KOPT-K1 (cell line): ENCODE results near the gene PDE5A.
"Not testable (repeated sequence)": the region's sequence is repeated elsewhere in the genome, so short reads cannot be mapped to it uniquely, and the experiment has no call there.

Source experiments
- H3K27ac ChIP-seq: fragments of 200-600 bp; sonication (generic); 2 replicates; pipeline ENCODE4 v1.5.1; 2016; ENCODE audit warnings: antibody characterized with exemption, mild to moderate bottlenecking, low read depth, low read length; ENCODE audit not compliant: poor library complexity, severe bottlenecking
- H3K36me3 ChIP-seq: fragments of 200-600 bp; sonication (generic); 2 replicates; pipeline ENCODE4 v1.5.1; 2017; ENCODE audit warnings: antibody characterized with exemption, mild to moderate bottlenecking, low read length, moderate library complexity; ENCODE audit not compliant: insufficient read depth
- H3K9me3 ChIP-seq: fragments of 200-600 bp; sonication (generic); 2 replicates; pipeline ENCODE4 v1.5.1; 2017; ENCODE audit warnings: antibody characterized with exemption, low read length, mild to moderate bottlenecking; ENCODE audit not compliant: insufficient read depth, poor library complexity, severe bottlenecking

Gene PDE5A

GRCh38 chr4:119628281-119629141 is at the start of gene PDE5A:
PDE5A (minus strand) TSS chr4:119628804; CDS start chr4:119628671, 133 bp downstream.
- H3K27ac ChIP-seq, result no peak within 1 kb of the TSS
- no peaks in the 10 kb centered on the region for H3K9me3 ChIP-seq
- H3K36me3 ChIP-seq, result no peaks in the 10 kb centered on the region

DNA sequence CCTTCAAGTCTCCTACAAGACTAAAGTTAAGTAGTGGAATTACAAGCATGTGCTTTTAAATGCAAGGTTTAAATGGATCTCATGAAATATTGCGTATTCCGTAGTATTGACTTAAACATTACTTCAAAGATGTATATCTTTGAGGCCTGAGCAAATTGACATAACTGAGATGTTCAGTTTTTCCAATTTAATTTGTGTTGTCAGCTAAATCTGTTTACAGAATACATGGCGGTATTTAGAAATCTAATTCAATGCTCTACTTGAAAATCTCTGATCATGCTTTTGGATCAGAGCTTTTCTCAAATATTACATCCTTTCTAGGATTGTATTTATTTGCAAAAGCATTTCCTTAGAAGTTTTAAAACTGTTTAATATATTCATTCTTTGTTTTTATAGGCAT is 47.5 kb upstream of the PDE5A start:
- Histone ChIP-seq H3K9me3 (no peaks in the 10 kb centered on the region), H3K36me3 (no peaks in the 10 kb centered on the region), H3K27ac (no peak overlapping the region)

DNA sequence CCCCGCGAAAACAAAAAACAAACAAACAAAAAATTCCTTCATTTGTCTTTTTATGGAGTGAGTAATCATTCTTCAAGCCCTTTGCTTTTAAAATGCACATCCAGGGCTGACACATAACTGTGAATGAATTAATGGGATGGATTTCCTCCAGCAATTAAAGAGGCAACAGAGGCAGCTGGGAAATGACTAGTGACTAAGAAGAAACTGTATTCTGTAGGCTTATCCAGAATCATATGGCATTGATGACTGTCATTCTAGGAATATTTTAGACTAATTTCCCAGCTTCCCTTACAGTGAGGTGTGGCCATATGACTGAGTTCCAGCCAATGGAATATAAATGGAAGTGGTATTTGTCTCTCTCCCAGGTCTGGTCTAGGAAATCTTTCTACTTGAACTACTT is 46.8 kb upstream of the PDE5A start:
- H3K36me3 ChIP-seq, result no peaks in the 10 kb centered on the region
- no peak overlapping the region for H3K27ac ChIP-seq
- H3K9me3 ChIP-seq, result no peaks in the 10 kb centered on the region

- H3K36me3 ChIP-seq, result no peaks in the 10 kb centered on the region
- no peak overlapping the region for H3K27ac ChIP-seq
- no peaks in the 10 kb centered on the region for H3K9me3 ChIP-seq
These were observed 44.3 kb upstream of the PDE5A start for GRCh38 chr4:119672938-119673337.

GRCh38 chr4:119672086-119672485 is 43.5 kb upstream of the PDE5A start:
- no peaks in the 10 kb centered on the region for H3K36me3 ChIP-seq
- no peak overlapping the region for H3K27ac ChIP-seq
- no peaks in the 10 kb centered on the region for H3K9me3 ChIP-seq

GRCh38 chr4:119671205-119671604 is 42.6 kb upstream of the PDE5A start:
- Histone ChIP-seq H3K27ac (no peak overlapping the region), H3K9me3 (no peaks in the 10 kb centered on the region), H3K36me3 (no peaks in the 10 kb centered on the region)

DNA sequence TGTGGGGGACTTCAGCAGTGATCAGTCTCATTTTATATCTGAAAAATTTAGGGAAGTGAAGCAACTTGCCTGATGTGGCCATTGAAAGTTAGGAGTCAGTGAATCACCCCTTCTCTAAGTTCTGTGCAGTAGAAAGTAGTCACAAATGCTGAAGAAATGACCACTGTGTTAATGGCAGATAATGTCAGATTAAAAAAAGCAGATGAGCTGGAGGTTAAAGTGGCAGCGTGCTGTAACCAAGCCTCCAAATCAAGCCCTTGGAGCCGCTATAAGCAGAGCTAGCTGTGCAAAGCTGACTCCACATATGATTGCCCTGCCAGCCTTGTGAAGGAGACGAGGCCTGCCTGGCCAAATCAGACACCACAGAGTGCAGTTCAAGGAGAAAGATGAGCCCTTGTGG is 39.2 kb upstream of the PDE5A start:
- no peaks in the 10 kb centered on the region for H3K9me3 ChIP-seq
- H3K36me3 ChIP-seq, result no peaks in the 10 kb centered on the region
- H3K27ac ChIP-seq, result no peak overlapping the region

GRCh38 chr4:119666653-119667091 is 38.1 kb upstream of the PDE5A start:
- H3K9me3 ChIP-seq, result no peaks in the 10 kb centered on the region
- no peaks in the 10 kb centered on the region for H3K36me3 ChIP-seq
- H3K27ac ChIP-seq, result no peak overlapping the region

DNA sequence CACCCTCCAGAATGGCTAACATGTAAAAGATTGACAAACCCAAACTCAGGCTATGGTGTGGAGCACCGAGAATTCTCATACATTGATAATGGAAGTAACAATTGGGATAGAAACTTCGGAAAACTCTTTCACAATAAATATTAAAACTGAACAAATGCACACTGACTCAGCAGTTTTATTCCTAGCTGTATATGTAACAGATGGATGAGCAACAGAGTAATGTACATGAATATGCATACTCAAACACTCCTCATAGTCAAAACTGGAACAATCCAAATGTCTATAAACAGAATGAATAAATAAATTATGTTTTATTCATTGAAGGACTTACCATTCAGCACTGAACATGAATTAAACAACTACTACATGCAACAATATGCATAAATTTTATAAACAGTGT is 37.1 kb upstream of the PDE5A start:
- H3K27ac ChIP-seq, result no peak overlapping the region
- H3K9me3 ChIP-seq, result no peaks in the 10 kb centered on the region
- no peaks in the 10 kb centered on the region for H3K36me3 ChIP-seq

DNA sequence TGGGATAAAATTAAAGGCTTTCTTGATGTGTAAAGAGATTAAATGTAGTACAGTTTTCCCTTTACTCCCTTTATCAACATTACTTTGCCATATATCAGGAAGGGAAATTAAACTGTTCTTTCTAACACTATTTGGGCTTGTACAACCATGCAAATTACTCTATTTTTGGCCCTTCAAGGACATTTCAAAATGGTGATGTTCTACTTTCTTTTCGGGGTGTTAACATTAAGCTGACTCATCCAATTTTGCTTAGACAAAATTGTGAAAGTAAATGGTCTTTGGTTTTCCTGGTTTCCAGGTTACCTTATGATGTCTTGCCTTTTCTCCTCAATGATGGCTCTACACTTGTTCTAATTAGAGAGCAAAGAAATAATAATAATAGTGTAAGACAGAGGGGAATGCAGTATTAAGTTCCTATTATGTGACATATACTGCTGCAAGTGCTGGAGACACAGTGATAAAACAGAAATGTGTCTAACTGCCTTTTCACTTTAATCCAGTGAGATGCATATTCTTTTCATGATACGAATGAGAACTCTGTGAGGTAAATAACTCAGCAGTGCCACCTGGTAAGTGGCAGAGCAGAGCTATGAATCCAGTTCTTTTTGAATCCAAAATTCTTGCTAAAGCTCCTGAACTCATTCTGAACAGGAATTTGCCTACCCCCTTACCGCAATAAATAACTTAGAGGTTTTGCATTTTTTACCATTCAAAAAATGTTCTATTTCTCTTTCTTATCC is 35.7 kb upstream of the PDE5A start:
- no peaks in the 10 kb centered on the region for H3K36me3 ChIP-seq
- no peaks in the 10 kb centered on the region for H3K9me3 ChIP-seq
- no peak overlapping the region for H3K27ac ChIP-seq

- Histone ChIP-seq H3K36me3 (no peaks in the 10 kb centered on the region), H3K27ac (no peak overlapping the region), H3K9me3 (no peaks in the 10 kb centered on the region)
These were observed 34.7 kb upstream of the PDE5A start for GRCh38 chr4:119663160-119663788.

GRCh38 chr4:119662612-119663011 is 34.0 kb upstream of the PDE5A start:
- H3K9me3 ChIP-seq, H3K27ac ChIP-seq: not testable (repeated sequence)

DNA sequence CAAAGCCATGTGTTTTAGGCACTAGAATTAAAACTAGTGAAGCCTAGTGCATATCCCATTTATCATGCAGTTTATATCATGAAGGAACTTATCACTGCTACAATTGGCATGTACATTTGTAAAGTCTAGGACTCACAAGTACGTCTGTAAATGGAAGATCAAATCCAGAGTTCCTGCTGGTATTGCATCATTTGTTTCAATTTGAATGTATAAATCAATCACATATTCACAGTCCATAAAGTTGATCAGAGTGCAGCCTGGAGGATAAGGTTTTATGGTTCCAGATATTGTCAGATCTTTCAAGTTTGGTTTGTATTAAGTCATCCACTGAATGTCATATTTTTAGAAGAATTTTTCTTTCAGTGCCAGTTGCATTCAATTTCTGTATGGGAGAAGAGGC is 32.6 kb upstream of the PDE5A start:
- no peak overlapping the region for H3K27ac ChIP-seq
- H3K9me3 ChIP-seq, result no peaks in the 10 kb centered on the region
- H3K36me3 ChIP-seq, result no peaks in the 10 kb centered on the region

More at GRCh38 chr4:119662612-119663011, 34.0 kb upstream of the PDE5A start:
- H3K36me3 ChIP-seq, result not testable (repeated sequence)

- Histone ChIP-seq H3K27ac (no peak overlapping the region), H3K9me3 (no peaks in the 10 kb centered on the region), H3K36me3 (no peaks in the 10 kb centered on the region)
These were observed 31.0 kb upstream of the PDE5A start for GRCh38 chr4:119659576-119659975.

DNA sequence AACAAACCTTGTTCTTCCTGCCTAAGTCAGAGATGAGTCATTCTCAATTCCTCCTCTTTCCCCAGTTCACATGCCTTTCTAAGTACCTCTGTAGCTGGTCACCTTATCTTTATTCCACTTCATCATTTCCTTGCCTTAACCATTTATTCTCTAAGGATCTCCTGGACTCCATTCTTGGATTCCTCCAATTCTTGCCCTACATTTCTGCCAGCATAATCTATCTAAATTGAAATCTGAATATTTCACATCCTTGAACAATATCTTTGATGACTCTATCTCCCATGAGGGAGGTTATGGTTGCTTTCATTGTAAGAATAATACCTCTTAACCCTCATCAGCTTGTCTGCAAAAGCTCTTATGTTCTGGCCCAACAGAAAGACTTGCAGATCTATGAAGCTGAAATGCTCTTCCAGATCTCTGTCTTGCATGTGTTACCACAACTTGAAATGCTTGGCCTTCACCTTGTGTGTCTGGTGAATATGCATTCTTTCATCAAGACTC is 28.6 kb upstream of the PDE5A start:
- Histone ChIP-seq H3K27ac (no peak overlapping the region), H3K9me3 (no peaks in the 10 kb centered on the region), H3K36me3 (no peaks in the 10 kb centered on the region)
